Measurements from ENCODE around the gene PHF19.

DNA sequence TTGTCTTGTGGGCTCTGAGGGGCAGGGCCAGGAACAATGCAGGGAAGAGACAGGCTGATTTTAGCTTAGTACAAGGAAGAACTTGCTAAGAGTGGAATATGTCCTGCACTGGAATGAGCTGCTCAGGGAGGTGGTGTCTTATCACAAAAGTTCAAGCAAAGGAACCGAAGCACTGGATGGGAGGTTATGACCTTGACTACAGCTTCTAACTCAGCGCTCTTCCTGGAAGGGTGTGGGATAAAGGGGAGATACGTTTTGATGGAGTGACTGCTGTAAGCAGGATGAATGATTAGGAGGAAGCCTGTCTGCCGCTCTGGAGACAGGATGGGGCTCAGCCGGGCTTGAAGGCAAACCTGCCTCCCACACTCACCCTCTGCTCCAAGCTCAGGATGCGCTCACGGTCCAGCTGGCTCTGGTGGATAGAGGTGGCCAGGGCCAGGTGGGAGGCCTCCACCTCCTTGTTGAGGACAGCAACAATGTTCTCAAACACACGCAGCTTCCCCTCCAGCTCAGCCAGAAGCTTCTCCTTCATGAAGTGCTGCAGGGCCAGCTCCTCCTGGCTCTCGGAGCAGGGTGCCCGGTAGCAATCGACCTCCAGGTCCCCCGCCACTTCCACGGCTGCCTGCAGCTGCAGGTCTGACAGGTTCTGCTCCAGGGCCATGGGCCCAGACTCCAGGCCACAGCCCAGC is 36.1 kb upstream of the PHF19 start:
- TF ChIP-seq, protein P1, sequence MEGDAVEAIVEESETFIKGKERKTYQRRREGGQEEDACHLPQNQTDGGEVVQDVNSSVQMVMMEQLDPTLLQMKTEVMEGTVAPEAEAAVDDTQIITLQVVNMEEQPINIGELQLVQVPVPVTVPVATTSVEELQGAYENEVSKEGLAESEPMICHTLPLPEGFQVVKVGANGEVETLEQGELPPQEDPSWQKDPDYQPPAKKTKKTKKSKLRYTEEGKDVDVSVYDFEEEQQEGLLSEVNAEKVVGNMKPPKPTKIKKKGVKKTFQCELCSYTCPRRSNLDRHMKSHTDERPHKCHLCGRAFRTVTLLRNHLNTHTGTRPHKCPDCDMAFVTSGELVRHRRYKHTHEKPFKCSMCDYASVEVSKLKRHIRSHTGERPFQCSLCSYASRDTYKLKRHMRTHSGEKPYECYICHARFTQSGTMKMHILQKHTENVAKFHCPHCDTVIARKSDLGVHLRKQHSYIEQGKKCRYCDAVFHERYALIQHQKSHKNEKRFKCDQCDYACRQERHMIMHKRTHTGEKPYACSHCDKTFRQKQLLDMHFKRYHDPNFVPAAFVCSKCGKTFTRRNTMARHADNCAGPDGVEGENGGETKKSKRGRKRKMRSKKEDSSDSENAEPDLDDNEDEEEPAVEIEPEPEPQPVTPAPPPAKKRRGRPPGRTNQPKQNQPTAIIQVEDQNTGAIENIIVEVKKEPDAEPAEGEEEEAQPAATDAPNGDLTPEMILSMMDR (IDR thresholded peaks at IDR 0.05), result no peak
- TF ChIP-seq POLR2A (IDR thresholded peaks at IDR 0.05), result no peak
